ENCODE data around the gene KIF21A. TPM values are rescaled to one million over a fixed set of nuclear protein-coding genes. Genes with fewer than 3 reads are reported as not detected.

Gene KIF21A, protein sequence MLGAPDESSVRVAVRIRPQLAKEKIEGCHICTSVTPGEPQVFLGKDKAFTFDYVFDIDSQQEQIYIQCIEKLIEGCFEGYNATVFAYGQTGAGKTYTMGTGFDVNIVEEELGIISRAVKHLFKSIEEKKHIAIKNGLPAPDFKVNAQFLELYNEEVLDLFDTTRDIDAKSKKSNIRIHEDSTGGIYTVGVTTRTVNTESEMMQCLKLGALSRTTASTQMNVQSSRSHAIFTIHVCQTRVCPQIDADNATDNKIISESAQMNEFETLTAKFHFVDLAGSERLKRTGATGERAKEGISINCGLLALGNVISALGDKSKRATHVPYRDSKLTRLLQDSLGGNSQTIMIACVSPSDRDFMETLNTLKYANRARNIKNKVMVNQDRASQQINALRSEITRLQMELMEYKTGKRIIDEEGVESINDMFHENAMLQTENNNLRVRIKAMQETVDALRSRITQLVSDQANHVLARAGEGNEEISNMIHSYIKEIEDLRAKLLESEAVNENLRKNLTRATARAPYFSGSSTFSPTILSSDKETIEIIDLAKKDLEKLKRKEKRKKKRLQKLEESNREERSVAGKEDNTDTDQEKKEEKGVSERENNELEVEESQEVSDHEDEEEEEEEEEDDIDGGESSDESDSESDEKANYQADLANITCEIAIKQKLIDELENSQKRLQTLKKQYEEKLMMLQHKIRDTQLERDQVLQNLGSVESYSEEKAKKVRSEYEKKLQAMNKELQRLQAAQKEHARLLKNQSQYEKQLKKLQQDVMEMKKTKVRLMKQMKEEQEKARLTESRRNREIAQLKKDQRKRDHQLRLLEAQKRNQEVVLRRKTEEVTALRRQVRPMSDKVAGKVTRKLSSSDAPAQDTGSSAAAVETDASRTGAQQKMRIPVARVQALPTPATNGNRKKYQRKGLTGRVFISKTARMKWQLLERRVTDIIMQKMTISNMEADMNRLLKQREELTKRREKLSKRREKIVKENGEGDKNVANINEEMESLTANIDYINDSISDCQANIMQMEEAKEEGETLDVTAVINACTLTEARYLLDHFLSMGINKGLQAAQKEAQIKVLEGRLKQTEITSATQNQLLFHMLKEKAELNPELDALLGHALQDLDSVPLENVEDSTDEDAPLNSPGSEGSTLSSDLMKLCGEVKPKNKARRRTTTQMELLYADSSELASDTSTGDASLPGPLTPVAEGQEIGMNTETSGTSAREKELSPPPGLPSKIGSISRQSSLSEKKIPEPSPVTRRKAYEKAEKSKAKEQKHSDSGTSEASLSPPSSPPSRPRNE (N-terminal part only)
- total RNA-seq = 14.5 and 20.5 TPM in 2 replicates

DNA sequence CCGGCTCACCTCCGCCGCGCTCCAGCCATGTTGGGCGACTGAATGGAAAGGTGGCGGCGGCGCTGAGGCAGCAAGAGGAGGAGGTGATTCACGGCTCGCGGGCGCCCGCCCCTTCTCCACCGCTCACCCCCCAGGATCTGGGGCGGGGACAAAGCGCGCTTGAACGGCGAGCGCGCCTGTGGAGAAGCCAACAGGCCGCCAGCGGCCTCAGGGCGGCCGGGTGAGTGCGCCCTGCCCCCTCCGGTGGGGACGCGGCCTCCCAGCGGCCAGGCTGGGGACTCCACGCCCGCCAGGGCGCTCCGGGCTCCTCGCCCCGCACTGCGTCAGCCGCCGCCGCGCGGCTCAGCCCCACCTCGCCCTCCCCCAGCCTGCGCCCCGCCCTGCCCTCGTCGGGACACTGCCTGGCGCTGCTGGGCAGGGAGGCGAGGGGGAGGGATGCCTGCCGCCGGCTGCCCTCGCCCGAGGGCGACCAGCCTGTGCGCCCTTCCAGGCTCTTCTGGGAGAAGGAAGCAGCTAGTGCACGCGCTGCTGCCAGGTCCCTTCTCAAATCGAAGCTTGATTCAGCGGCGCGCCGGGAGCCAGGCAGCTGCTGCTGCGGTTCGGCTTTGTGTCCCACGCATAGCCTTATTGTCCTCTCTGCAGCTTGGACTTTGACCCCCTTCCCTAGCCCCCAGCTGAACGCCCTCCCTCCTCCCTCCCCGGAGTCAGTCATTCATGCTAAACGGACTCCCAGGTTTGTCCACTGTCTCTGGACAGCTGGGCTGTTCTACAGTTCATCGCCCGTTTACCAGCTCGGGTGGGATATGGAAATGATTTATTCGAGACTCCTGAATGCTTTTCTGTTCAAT, at the start of gene KIF21A:
KIF21A (minus strand) TSS at position 40 of the 848 bp plus-strand sequence. CDS start 150 bp downstream, outside the sequence.
- peak; percentile 53 for DNase-seq (ENCODE audit: low read depth)
- TF ChIP-seq, protein P1, sequence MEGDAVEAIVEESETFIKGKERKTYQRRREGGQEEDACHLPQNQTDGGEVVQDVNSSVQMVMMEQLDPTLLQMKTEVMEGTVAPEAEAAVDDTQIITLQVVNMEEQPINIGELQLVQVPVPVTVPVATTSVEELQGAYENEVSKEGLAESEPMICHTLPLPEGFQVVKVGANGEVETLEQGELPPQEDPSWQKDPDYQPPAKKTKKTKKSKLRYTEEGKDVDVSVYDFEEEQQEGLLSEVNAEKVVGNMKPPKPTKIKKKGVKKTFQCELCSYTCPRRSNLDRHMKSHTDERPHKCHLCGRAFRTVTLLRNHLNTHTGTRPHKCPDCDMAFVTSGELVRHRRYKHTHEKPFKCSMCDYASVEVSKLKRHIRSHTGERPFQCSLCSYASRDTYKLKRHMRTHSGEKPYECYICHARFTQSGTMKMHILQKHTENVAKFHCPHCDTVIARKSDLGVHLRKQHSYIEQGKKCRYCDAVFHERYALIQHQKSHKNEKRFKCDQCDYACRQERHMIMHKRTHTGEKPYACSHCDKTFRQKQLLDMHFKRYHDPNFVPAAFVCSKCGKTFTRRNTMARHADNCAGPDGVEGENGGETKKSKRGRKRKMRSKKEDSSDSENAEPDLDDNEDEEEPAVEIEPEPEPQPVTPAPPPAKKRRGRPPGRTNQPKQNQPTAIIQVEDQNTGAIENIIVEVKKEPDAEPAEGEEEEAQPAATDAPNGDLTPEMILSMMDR (conservative IDR thresholded peaks at IDR 0.05; ENCODE audit: low read depth, low read length) = peak; percentile 47
- H3K4me3 ChIP-seq (ENCODE audit: low read depth, low read length) = peak within 1 kb of the TSS; percentile 79

DNA sequence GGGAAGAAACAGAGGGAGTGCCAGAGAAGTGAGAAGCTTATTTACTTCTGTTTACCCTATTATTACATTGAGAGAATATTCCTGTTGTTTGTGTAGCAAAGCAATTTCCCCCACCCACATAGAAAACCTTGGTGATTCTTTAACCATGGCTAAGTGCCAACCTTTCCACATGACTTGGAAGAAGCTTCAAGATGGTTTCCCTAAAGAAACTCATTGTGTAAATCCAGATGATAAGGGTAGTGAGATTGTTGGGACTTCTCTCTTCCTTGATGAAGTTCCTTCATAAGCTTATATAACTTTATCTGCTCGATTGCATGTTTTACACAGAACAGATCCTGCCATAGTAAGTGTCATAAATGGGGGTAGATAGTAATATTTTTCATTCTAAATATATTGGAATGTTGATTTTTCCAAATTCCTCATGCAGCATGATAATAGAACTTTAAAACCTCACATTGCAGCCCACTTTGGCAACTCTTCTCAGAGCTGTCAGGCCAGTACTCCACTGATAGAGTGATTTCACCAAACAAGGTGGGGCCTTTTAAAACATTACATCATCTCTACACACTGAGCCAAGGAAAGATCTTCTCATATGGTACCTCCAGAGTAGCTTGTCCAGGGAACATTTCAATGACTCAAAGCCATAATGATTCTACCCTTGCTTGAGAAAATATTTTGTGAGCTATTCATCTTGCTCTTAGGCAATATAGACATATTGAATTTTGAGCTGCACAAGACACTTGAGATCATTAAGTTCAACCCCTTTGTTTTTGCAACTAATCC, 47.8 kb upstream of the KIF21A start:
- peak; percentile 84 for DNase-seq (ENCODE audit: low read depth)
- TF ChIP-seq, protein P1 (conservative IDR thresholded peaks at IDR 0.05; ENCODE audit: low read depth, low read length) = no peak

DNA sequence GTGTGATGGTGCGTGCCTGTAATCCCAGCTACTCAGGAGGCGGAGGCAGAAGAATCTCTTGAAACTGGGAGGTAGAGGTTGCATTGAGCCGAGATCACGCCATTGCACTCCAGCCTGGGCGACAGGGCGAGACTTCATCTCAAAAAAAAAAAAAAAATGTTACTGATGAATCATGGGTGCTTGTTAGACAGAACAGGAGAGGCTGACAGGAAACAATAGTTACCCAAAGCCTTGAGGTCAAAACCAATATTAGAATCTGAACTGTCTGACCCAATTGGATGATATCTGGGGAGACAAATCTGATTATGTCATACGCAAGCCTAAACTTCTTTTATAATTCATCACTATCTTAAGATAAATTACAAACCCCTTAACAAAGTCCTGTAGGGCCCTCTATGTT, 40.7 kb upstream of the KIF21A start:
- no peak for DNase-seq (ENCODE audit: low read depth)
- no peak overlapping the region for H3K4me3 ChIP-seq (ENCODE audit: low read depth, low read length)
- TF ChIP-seq, protein P1 (conservative IDR thresholded peaks at IDR 0.05; ENCODE audit: low read depth, low read length) = no peak

More for the DNA sequence above, 47.8 kb upstream of the KIF21A start:
- no peak overlapping the region for H3K4me3 ChIP-seq (ENCODE audit: low read depth, low read length)

DNA sequence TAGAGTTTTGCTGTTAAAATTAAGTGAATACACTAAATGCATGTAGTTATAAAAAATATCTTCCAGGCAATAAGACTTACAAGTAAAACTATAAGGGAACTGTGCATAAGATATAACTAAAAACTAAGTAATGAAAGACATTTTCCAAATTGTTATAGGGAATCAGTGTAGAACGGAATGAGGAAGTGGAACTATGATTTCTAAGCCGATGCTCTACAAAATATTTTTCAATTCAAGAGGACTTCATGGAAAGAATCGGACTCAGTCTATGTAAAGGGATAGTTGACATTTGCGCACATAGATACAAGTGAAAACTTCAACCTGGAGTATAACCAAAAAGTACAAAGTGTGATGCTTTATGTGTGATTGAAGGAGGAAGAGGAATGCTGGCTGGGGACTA, 40.1 kb upstream of the KIF21A start:
- H3K4me3 ChIP-seq (ENCODE audit: low read depth, low read length) = no peak overlapping the region
- TF ChIP-seq, protein P1 (conservative IDR thresholded peaks at IDR 0.05; ENCODE audit: low read depth, low read length) = no peak
- DNase-seq (ENCODE audit: low read depth) = no peak

DNA sequence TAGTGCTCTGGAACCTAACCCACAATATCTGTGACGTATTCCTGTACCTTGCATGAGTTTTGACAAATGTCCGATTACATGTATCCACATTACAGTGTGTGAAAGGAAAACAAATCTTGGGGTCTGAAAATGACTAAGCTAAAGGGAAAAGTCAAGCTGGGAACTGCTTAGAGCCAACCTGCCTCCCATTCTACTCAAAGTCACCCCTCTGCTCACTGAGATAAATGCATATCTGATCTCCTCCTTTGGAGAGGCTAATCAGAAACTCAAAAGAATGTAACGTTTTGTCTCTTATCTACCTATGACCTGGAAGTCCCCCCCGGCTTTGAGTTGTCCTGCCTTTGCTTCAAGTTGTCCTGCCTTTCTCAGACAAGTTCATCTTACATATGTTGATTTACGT, 34.0 kb upstream of the KIF21A start:
- TF ChIP-seq, protein P1 (conservative IDR thresholded peaks at IDR 0.05; ENCODE audit: low read depth, low read length) = no peak
- DNase-seq (ENCODE audit: low read depth) = no peak
- H3K4me3 ChIP-seq (ENCODE audit: low read depth, low read length) = no peak overlapping the region

Data from epithelial cell of proximal tubule (primary cell).